Panc1 (cell line): Measurements from ENCODE around the gene TADA3. TPM values are rescaled to one million over a fixed set of nuclear protein-coding genes. Genes with fewer than 3 reads are reported as not detected.

ENCODE experiments used
- ATAC-seq: fragments of 200-7000 bp; cut with Tn5 transposase; 2 replicates; pipeline ENCODE4 v1.9.1; 2020; ENCODE audit warnings: mild to moderate bottlenecking, moderate library complexity
- BruUV-seq: library from RNA; stranded (reverse); fragments of 400-500 nt; replicated peaks from 2 replicates; lab custom pipeline; 2021; lab: Mats Ljungman, UMichigan
- CTCF ChIA-PET: fragments of 300-600 bp; sonication (Branson Sonifier 250); formaldehyde crosslinking; loops from one replicate; lab custom pipeline; 2022; ENCODE audit warnings: antibody characterized with exemption; lab: Charles Lee
- POLR2A ChIA-PET: fragments of 300-600 bp; sonication (Branson Sonifier 250); formaldehyde crosslinking; loops from one replicate; lab custom pipeline; 2022; ENCODE audit warnings: antibody characterized with exemption; lab: Charles Lee
- DNase-seq: peaks from one replicate; pipeline ENCODE4 v3.0.0-alpha.2; 2010; ENCODE audit warnings: low read depth, low spot score
- H3K27ac ChIP-seq: 2 replicates; pipeline ENCODE4 v1.5.1; 2011; ENCODE audit warnings: mild to moderate bottlenecking, low read length, inconsistent platforms
- H3K27me3 ChIP-seq: fragments of 200-500 bp; sonication (Bioruptor generic); 2 replicates; pipeline ENCODE4 v1.6.0; 2014; ENCODE audit warnings: low read length, inconsistent platforms; ENCODE audit not compliant: control insufficient read depth, insufficient read depth
- H3K36me3 ChIP-seq: fragments of 200-500 bp; sonication (Bioruptor generic); 2 replicates; pipeline ENCODE4 v1.5.1; 2014; ENCODE audit warnings: inconsistent platforms, mild to moderate bottlenecking, low read length, moderate library complexity; ENCODE audit not compliant: control insufficient read depth, insufficient read depth
- H3K4me1 ChIP-seq: 2 replicates; pipeline ENCODE4 v1.5.1; 2011; ENCODE audit warnings: inconsistent platforms, mild to moderate bottlenecking, low read length, moderate library complexity; ENCODE audit not compliant: control insufficient read depth, insufficient read depth
- H3K4me3 ChIP-seq, 2 experiments: 2 replicates each; pipeline ENCODE4 v1.5.1; 2011 to 2012; ENCODE audit warnings: low read depth in 2 of 2, low read length in 2 of 2, mild to moderate bottlenecking in 2 of 2, inconsistent platforms in 1 of 2, moderate library complexity in 1 of 2
- H3K9me3 ChIP-seq: fragments of 200-500 bp; sonication (Bioruptor generic); 2 replicates; pipeline ENCODE4 v1.5.1; 2014; ENCODE audit warnings: low read depth, mild to moderate bottlenecking, inconsistent platforms, low read length, moderate library complexity; ENCODE audit not compliant: control insufficient read depth, insufficient read depth
- POLR2AphosphoS5 ChIP-seq: IDR thresholded peaks from 2 replicates; pipeline ENCODE4 v1.6.1; 2012; ENCODE audit warnings: mild to moderate bottlenecking, low read depth, low read length, moderate library complexity
- SIN3A ChIP-seq: IDR thresholded peaks from 2 replicates; pipeline ENCODE4 v1.6.1; 2012; ENCODE audit warnings: low read depth, mild to moderate bottlenecking, low read length, moderate library complexity, borderline replicate concordance; ENCODE audit not compliant: insufficient read depth
- TCF7L2 ChIP-seq: IDR thresholded peaks from 2 replicates; pipeline ENCODE4 v1.6.1; 2011; ENCODE audit warnings: mild to moderate bottlenecking, low read depth, low read length, inconsistent platforms
- in situ Hi-C: cut with HindIII; loops from 2 replicates; pipeline ENCODE4 v1.10.0; 2016; ENCODE audit warnings: low sequenced_read_pairs, low pct_unique_long_range_greater_than_20kb
- intact Hi-C: fragments of 100-400 bp; cut with micrococcal nuclease; formaldehyde crosslinking; loops from one replicate; pipeline ENCODE4 v1.10.0; 2022; ENCODE audit not compliant: unreplicated experiment
- total RNA-seq: library from RNA; stranded (reverse); gene quantifications from one replicate; pipeline ENCODE4 v1.2.1, GENCODE V29; 2021; ENCODE audit not compliant: unreplicated experiment
- TF ChIP-seq, protein P1 (sequence below): fragments of 450-650 bp; IDR thresholded peaks from 2 replicates; pipeline ENCODE4 v1.5.1; 2017; ENCODE audit warnings: mild to moderate bottlenecking
- TF ChIP-seq, protein P2 (sequence below), 2 experiments: IDR thresholded peaks; 2 replicates each; pipeline ENCODE4 v1.6.1; 2011 to 2012; ENCODE audit warnings: low read depth in 2 of 2, control low read depth in 1 of 2, low read length in 1 of 2, mild to moderate bottlenecking in 1 of 2, moderate library complexity in 1 of 2; ENCODE audit not compliant: insufficient read depth in 1 of 2

The TADA3 gene
- total RNA-seq, 1 experiment from 2014 or later = 61.3 TPM

DNA sequence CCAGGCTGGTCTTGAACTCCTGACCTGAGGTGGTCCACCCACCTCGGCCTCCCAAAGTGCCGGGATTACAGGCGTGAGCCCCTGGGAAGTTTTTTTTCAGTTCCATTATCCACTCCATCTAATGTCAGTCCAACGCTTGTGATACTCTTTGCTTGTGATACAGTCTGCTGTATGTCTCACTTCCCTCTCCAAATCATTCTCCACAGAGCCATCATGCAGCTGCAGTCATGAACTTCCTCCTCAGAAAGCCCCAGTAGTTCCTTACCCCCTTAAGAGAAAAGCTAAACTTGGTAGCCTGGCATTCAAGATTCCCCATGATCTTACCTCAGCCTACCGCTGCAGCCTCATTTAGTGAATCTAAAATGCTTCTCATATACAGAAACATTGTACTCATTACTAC lies 2.9 kb upstream of the TADA3 start:
- ChIA-PET POLR2A (no interaction called here), CTCF (no interaction called here)
- H3K36me3 ChIP-seq = peaks cover 14% of the 10 kb centered on the region

DNA sequence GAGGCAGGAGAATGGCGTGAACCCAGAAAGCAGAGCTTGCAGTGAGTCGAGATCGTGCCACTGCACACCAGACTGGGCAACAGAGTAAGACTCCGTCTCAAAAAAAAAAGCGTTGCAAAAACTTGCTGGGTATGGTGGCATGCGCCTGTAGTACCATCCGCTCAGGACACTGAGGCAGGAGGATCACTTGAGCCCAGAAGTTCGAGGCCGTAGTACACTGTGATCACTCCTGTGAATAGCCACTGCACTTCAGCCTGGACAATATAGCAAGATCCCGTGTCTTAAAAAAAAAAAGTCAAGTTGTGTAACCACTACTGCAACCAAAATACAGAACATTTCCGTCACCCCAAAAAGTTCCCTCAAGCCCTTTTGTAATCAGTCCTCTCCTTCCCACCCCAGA lies 2.1 kb upstream of the TADA3 start:
- H3K36me3 ChIP-seq = peaks cover 9% of the 10 kb centered on the region
- no peaks in the 10 kb centered on the region for H3K9me3 ChIP-seq
- no peak overlapping the region for H3K4me3 ChIP-seq
- ATAC-seq (no peak), DNase-seq (no peak)
- ChIA-PET CTCF (no interaction called here), POLR2A (no interaction called here)
- no peaks in the 10 kb centered on the region for H3K27me3 ChIP-seq
- peaks cover 7% of the 10 kb centered on the region for H3K4me1 ChIP-seq
- no peak overlapping the region for H3K27ac ChIP-seq
- intact Hi-C loops (no loop called here), in situ Hi-C loops (no loop called here)
- TF ChIP-seq POLR2AphosphoS5 (no peak), TCF7L2 (no peak), SIN3A (no peak)
- TF ChIP-seq, protein P1, sequence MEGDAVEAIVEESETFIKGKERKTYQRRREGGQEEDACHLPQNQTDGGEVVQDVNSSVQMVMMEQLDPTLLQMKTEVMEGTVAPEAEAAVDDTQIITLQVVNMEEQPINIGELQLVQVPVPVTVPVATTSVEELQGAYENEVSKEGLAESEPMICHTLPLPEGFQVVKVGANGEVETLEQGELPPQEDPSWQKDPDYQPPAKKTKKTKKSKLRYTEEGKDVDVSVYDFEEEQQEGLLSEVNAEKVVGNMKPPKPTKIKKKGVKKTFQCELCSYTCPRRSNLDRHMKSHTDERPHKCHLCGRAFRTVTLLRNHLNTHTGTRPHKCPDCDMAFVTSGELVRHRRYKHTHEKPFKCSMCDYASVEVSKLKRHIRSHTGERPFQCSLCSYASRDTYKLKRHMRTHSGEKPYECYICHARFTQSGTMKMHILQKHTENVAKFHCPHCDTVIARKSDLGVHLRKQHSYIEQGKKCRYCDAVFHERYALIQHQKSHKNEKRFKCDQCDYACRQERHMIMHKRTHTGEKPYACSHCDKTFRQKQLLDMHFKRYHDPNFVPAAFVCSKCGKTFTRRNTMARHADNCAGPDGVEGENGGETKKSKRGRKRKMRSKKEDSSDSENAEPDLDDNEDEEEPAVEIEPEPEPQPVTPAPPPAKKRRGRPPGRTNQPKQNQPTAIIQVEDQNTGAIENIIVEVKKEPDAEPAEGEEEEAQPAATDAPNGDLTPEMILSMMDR = no peak
- TF ChIP-seq, protein P2, sequence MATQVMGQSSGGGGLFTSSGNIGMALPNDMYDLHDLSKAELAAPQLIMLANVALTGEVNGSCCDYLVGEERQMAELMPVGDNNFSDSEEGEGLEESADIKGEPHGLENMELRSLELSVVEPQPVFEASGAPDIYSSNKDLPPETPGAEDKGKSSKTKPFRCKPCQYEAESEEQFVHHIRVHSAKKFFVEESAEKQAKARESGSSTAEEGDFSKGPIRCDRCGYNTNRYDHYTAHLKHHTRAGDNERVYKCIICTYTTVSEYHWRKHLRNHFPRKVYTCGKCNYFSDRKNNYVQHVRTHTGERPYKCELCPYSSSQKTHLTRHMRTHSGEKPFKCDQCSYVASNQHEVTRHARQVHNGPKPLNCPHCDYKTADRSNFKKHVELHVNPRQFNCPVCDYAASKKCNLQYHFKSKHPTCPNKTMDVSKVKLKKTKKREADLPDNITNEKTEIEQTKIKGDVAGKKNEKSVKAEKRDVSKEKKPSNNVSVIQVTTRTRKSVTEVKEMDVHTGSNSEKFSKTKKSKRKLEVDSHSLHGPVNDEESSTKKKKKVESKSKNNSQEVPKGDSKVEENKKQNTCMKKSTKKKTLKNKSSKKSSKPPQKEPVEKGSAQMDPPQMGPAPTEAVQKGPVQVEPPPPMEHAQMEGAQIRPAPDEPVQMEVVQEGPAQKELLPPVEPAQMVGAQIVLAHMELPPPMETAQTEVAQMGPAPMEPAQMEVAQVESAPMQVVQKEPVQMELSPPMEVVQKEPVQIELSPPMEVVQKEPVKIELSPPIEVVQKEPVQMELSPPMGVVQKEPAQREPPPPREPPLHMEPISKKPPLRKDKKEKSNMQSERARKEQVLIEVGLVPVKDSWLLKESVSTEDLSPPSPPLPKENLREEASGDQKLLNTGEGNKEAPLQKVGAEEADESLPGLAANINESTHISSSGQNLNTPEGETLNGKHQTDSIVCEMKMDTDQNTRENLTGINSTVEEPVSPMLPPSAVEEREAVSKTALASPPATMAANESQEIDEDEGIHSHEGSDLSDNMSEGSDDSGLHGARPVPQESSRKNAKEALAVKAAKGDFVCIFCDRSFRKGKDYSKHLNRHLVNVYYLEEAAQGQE (IDR thresholded peaks at IDR 0.05; ENCODE audit: insufficient read depth in 1 of 2, low read depth in 2 of 2, low read length in 1 of 2) = no peak
- BruUV-seq = no TSS peak

More for the DNA sequence above, 2.9 kb upstream of the TADA3 start:
- TF ChIP-seq TCF7L2 (no peak), SIN3A (no peak), POLR2AphosphoS5 (no peak)
- TF ChIP-seq, protein P2 (IDR thresholded peaks at IDR 0.05; ENCODE audit: insufficient read depth in 1 of 2, low read depth in 2 of 2, low read length in 1 of 2) = no peak
- TF ChIP-seq, protein P1 = no peak
- DNase-seq (no peak), ATAC-seq (no peak)
- H3K4me1 ChIP-seq = peaks cover 7% of the 10 kb centered on the region
- no peak overlapping the region for H3K4me3 ChIP-seq
- H3K9me3 ChIP-seq = no peaks in the 10 kb centered on the region
- no peak overlapping the region for H3K27ac ChIP-seq
- no peaks in the 10 kb centered on the region for H3K27me3 ChIP-seq
- no TSS peak for BruUV-seq
- intact Hi-C loops = no loop called here
- in situ Hi-C loops = no loop called here
